ENCODE data around the gene HIGD2A.
"Not testable (repeated sequence)": the region's sequence is repeated elsewhere in the genome, so short reads cannot be mapped to it uniquely, and the experiment has no call there.

DNA sequence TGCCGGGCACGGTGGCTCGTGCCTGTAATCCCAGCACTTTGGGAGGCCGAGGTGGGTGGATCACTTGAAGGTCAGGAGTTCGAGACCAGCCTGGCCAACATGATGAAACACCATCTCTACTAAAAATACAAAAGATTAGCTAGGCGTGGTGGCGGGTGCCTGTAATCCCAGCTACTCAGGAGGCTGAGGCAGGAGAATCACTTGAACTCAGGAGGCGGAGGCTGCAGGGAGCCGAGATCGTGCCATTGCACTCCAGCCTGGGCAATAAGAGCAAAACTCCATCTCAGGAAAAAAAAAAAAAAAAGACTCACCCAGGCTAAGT, 19.7 kb downstream of the HIGD2A start:
- not testable (repeated sequence) for TF ChIP-seq CEBPB (IDR thresholded peaks at IDR 0.05); BHLHE40 (IDR thresholded peaks at IDR 0.05; ENCODE audit: low read depth, low read length); RFX5 (IDR thresholded peaks at IDR 0.05); MAFK (IDR thresholded peaks at IDR 0.05; ENCODE audit: partially characterized antibody); POLR2A (IDR thresholded peaks at IDR 0.05; ENCODE audit: low read length); RCOR1 (IDR thresholded peaks at IDR 0.05; ENCODE audit: low read depth, low read length); JUNB (IDR thresholded peaks at IDR 0.05)
- TF ChIP-seq, protein P1, sequence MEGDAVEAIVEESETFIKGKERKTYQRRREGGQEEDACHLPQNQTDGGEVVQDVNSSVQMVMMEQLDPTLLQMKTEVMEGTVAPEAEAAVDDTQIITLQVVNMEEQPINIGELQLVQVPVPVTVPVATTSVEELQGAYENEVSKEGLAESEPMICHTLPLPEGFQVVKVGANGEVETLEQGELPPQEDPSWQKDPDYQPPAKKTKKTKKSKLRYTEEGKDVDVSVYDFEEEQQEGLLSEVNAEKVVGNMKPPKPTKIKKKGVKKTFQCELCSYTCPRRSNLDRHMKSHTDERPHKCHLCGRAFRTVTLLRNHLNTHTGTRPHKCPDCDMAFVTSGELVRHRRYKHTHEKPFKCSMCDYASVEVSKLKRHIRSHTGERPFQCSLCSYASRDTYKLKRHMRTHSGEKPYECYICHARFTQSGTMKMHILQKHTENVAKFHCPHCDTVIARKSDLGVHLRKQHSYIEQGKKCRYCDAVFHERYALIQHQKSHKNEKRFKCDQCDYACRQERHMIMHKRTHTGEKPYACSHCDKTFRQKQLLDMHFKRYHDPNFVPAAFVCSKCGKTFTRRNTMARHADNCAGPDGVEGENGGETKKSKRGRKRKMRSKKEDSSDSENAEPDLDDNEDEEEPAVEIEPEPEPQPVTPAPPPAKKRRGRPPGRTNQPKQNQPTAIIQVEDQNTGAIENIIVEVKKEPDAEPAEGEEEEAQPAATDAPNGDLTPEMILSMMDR (IDR thresholded peaks at IDR 0.05) = not testable (repeated sequence)
